GM18505 (cell line): ENCODE results near the gene RPL13.
"Not testable (repeated sequence)": the region's sequence is repeated elsewhere in the genome, so short reads cannot be mapped to it uniquely, and the experiment has no call there.

ENCODE experiments used
- ATAC-seq: cut with Tn5 transposase; IDR thresholded peaks from one replicate; pipeline ENCODE4 v1.9.1; 2021; ENCODE audit not compliant: unreplicated experiment
- POLR2A ChIP-seq: IDR thresholded peaks from 4 replicates; pipeline ENCODE4 v1.6.1; 2011; ENCODE audit warnings: borderline replicate concordance; ENCODE audit not compliant: insufficient read depth, insufficient read length; ENCODE audit errors: extremely low read depth

Gene RPL13

DNA sequence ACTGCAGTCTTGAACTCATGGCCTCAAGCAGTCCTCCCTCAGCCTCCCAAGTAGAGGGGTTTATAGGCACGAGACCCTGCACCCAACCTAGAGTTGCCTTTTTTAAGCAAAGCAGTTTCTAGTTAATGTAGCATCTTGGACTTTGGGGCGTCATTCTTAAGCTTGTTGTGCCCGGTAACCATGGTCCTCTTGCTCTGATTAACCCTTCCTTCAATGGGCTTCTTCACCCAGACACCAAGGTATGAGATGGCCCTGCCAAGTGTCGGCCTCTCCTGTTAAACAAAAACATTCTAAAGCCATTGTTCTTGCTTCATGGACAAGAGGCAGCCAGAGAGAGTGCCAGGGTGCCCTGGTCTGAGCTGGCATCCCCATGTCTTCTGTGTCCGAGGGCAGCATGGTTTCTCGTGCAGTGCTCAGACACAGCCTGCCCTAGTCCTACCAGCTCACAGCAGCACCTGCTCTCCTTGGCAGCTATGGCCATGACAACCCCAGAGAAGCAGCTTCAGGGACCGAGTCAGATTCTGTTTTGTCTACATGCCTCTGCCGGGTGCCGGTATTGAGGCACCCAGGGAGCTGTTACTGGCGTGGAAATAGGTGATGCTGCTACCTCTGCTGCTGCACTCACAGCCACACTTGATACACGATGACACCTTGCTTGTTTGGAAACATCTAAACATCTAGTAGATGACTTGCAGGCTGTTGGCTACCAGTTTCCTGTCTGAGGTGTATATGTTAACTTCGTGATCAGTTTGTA lies 3.3 kb downstream of the RPL13 start:
- ATAC-seq: no peak
- TF ChIP-seq POLR2A: peak; percentile 10

DNA sequence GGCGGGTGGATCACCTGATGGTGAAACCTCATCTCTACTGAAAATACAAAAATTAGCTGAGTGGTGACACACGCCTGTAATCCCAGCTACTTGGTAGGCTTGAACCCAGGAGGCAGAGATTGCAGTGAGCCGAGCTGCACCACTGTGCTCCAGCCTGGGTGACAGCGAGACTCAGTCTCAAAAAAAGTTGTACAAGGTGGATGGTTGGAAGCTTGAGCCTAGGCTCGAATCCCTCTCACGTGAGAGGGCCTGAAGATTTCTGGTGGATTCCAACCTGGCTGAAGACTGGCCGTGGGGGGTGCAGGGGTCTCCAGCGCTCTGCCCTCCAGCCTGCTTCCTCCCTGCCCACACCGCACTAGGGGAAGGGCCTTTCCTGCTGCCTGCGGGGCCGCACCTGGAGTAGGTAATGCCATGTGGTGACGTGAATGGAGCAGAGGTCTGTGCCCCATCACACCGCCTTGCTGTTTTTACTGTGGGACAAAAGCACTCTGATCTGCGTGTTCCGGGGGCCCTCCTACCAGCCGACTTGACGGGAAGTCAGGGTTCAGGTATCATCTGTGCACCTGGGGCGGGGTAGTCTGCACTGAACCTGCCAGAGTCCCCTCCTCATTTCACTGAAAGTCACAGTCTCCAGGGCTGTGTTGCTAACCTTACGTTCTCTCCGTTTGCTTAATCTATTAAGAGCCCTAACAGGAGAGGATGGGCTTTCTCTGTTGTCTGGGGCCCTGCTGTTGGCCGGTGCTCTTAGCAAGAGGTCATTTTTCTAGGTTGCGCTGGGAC lies 4.2 kb downstream of the RPL13 start:
- TF ChIP-seq POLR2A: no peak

GRCh38 chr16:89565256-89565505 lies 4.7 kb downstream of the RPL13 start:
- no peak for TF ChIP-seq POLR2A
- ATAC-seq: no peak

More for the DNA sequence above, 4.2 kb downstream of the RPL13 start:
- no peak for ATAC-seq

- no peak for ATAC-seq
- no peak for TF ChIP-seq POLR2A
Measured at GRCh38 chr16:89565506-89566372, 5.3 kb downstream of the RPL13 start.

DNA sequence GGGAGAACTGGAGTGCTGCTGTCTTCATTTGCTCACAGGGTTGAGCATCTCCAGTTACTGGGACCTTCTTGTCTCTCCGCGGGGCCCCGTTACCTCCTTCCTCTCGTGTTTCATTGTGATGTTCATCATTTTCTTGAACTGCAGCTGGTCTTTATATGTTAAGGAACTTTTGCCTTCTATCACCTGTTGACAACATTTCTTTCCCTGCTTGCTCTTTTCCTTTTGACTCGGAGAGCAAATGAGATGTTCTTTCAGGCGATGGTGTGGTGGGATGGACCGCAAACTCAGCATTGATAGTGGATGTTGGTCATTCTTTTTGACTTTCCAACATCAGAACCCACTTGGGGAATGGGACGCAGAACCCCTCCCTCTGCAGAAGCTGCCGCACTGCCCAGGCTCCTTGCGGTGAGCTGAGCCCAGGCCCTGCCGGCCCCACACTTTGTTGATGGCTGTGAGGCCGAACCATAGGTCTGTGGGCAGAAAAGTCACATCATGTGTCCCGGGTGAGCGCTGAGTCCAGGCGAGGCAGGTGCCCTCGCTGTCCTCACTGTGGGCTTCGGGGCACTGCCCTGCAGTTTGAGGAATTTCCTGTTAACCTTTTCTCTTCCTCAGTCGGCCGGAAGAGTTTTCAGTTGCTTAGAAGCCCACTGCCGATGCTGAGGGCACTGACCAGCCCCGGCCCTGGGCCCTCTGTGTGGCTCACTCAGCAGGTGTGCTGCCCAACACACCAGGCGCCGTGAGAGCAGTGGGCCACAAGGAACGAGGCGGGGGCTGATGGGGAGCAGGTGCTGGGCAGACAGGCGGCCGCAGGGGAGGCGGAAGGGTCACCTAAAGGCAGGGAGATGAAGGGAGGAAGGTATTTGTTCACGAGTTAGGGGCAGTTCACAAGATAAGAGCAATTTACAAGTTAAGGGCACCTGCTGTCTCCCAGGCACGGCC lies 7.4 kb downstream of the RPL13 start:
- no peak for ATAC-seq
- no peak for TF ChIP-seq POLR2A

DNA sequence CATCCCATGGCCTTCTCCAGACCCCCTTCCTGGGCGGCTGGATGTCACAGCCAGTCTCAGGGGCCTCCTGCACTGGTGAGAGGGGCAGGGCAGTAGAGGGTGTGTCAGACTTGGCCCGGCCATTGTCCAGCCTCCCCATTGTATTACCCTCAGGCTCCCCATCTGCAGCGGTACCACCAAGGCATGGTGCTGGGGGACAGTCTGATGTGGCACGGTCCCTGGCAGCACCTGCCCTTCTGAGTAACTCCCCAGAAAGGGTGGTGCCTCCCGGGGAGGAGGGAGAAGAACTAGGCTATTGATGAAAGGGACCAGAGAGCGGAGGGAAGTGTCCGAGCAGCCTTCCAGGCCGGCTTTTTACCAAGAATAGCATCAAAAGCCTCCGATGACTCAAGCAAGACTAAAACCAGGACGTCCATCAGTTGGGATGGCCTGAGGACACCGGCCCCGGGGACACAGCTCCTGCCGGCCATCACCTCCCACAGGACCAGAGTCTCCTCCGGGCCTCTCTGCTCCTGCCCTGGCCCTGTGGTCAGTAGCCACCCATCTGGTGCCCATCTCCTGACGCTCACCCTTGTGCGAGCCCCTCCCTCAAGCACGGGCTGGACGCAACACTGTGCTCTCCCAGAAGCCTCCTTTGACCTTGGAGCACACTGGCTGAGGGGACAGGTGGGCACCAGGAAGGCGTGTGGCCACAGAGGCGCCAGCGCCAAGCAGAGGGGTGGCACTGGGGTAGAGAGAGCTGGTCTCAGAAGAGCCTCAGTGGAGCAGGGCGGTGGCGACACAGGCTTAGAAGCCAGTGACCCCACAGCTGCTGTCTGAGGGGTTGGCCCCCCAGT lies 9.2 kb downstream of the RPL13 start:
- ATAC-seq: no peak
- TF ChIP-seq POLR2A: no peak

DNA sequence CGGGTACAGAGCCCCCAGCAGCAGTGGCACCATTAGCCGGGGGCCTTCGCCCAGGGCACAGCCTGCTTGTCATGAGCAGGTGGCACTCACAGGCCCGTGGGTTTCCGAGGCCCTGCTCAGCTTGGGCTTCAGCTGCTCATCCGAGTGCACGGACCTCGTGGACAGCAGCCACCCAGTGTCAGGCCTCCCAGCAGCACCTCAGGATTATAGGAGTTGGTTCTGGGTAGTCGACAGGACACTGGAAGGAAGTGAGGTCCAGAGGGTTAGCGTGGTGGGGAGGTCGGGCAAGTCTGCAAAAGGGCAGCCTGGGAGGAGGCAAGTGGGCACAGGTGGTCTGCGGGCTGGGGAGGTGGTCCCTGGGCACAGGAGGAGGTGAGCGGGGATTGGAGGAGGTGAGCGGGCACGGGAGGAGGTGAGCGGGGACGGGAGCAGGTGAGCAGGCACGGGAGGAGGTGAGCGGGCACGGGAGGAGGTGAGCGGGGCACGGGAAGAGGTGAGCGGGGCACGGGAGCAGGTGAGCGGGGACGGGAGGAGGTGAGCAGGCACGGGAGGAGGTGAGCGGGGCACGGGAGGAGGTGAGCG lies 10.0 kb downstream of the RPL13 start:
- ATAC-seq: no peak
- no peak for TF ChIP-seq POLR2A

GRCh38 chr16:89570983-89571598 lies 10.6 kb downstream of the RPL13 start:
- not testable (repeated sequence) for ATAC-seq

DNA sequence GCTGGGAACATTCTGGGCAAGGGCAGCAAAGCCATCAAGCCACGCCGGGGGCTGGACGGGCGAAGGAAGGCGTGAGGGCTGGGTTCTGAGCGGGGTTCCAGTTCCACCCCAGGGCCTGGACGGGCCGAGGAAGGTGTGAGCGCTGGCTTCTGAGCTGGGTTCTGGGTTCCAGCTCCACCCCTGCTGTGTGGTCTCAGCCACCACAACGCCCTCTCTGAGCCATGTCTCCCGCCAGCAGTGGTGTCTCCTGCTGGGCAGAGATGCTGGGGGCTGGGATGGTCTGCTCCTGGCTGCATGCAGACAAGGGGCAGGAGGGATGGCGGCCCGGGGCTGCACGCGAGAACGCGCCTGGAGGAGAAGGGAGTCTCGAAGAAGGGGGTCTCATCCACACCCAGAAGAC lies 11.2 kb downstream of the RPL13 start:
- ATAC-seq: no peak
- TF ChIP-seq POLR2A: no peak

DNA sequence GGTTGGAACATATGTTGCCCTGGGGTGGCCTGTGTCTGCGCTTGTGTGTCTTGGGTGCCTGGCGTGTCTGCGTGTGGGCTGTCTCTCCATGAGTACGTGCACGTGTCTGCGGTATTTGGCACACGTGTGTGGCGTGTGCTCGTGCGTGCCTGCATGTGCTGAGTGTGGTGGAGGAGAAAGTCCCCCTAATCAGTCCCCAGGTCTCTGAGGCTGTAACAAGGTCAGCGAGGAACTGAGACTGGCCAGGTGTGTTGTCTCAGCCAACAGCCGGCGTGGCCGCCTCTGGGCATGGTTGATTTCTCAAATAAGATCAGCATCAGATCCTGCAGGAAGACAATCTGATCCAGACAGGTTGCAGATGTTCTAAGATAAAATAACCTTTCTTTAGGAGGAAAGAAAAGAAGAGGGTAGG lies 11.6 kb downstream of the RPL13 start:
- no peak for ATAC-seq
- TF ChIP-seq POLR2A: no peak

GRCh38 chr16:89572485-89573205 lies 12.2 kb downstream of the RPL13 start:
- ATAC-seq: no peak
- no peak for TF ChIP-seq POLR2A
